ENCODE results near the gene BCAM. TPM values are rescaled to one million over a fixed set of nuclear protein-coding genes. Genes with fewer than 3 reads are reported as not detected.

BCAM gene
- total RNA-seq, 4 donors from 2014 or later, result 8.3 to 68.2 (median 19.2) TPM

DNA sequence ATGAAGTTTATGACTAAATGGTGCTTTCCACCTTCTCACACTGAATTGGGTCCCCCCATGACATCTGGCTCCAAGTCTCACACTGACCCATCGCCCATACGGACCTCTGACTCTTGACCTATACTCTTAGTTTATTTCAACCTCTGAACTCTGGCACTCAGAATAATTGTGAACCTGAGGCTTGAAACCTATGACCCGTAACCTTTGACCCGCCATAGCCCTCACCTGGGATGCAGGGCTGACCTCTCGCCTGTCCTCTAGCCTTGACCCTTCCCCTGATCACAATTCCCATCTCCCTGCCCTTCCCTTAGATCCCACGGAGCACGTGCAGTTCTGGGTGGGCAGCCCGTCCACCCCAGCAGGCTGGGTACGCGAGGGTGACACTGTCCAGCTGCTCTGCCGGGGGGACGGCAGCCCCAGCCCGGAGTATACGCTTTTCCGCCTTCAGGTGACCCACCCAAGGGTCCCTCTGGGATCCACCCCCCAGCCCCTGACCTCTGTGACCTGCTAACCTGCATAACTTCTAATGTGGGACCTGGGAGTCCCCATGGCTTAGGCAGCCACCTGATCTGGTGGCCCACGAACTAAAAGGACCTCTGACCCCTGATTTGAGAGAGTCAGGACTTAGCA, 5.1 kb downstream of the BCAM start:
- TF ChIP-seq, protein P1, sequence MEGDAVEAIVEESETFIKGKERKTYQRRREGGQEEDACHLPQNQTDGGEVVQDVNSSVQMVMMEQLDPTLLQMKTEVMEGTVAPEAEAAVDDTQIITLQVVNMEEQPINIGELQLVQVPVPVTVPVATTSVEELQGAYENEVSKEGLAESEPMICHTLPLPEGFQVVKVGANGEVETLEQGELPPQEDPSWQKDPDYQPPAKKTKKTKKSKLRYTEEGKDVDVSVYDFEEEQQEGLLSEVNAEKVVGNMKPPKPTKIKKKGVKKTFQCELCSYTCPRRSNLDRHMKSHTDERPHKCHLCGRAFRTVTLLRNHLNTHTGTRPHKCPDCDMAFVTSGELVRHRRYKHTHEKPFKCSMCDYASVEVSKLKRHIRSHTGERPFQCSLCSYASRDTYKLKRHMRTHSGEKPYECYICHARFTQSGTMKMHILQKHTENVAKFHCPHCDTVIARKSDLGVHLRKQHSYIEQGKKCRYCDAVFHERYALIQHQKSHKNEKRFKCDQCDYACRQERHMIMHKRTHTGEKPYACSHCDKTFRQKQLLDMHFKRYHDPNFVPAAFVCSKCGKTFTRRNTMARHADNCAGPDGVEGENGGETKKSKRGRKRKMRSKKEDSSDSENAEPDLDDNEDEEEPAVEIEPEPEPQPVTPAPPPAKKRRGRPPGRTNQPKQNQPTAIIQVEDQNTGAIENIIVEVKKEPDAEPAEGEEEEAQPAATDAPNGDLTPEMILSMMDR (IDR thresholded peaks at IDR 0.05; ENCODE audit: low read depth), result no peak

DNA sequence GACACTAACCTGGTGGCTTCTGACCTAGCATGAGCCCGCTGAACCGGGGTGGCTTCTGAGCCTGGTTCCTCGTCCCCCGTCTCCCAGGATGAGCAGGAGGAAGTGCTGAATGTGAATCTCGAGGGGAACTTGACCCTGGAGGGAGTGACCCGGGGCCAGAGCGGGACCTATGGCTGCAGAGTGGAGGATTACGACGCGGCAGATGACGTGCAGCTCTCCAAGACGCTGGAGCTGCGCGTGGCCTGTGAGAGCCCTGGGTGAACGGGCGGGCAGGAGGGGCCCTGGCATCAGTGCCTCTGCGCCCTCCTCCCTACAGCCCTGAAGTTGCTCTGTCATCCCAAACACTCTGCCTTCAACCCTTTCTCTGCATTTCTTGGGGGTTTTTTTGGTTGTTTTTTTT, 5.6 kb downstream of the BCAM start:
- TF ChIP-seq, protein P1 (IDR thresholded peaks at IDR 0.05; ENCODE audit: low read depth), result no peak

DNA sequence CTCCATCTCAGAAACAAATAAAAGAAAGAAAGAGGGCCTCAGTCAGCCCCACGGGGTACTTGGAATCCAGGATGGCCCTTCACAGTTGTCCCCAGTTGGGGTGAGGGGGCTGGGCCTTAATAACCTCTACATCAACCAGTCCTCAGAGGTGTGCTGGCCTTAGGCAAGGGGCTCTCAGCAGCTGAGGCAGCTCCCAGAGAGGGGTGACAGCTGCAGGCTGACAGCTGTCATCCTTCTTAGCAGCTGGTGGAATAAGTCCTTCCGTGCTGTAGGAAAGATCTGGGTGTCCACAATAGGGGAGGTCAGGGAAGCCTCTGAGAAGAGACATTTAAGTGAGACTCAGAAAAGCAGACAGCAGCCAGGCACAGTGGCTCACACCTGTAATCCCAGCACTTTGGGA, 7.4 kb downstream of the BCAM start:
- TF ChIP-seq, protein P1 (IDR thresholded peaks at IDR 0.05; ENCODE audit: low read depth), result no peak

DNA sequence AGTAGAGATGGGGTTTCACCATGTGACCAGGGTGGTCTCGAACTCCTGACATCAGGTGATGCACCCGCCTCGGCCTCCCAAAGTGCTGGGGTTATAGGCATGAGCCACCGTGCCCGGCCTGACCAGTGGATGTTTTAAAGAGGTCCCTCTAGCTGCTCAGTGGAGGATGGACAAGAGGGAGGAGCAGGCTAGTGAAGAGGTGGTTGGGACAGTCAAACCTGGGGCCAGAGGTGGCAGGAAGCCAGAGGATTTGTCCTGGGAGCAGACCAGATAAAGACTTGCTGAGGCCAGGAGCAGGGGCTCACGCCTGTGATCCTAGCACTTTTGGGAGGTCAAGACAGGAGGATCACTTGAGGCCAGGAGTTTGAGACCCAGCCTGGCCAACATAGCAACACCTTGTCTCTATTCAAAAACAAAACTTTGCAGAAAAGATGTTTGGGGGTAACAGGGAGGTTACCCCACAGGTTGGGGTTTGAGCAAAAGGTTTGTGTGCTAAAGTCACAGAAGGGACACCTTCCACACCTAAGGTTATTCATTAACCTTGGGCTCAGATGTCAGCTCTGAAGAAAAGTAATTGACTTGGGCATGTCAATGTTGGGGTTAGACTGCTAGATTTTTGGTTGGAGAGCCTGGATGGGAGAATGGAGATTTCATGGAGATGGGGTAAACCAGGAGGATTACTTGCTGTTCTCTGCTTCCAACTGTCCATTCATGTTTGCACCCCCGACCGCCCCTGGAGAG, 9.0 kb downstream of the BCAM start:
- TF ChIP-seq, protein P1 (IDR thresholded peaks at IDR 0.05; ENCODE audit: low read depth), result no peak

DNA sequence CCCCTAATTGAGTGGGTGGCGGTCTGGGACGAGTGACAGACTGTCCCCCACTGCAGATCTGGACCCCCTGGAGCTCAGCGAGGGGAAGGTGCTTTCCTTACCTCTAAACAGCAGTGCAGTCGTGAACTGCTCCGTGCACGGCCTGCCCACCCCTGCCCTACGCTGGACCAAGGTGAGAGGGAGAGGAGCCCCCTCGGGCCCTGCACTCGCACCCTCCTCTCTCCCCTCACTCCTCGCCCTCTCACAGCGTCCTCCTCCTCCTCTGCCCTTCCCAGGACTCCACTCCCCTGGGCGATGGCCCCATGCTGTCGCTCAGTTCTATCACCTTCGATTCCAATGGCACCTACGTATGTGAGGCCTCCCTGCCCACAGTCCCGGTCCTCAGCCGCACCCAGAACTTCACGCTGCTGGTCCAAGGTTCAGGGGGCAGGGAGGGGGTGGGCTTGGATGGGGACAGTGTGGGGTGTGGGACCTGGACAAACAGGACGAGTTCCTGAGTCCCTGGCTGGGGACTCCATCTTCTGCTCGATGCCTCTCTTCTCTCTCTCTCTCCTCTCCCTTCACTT, 9.6 kb downstream of the BCAM start:
- TF ChIP-seq, protein P1 (IDR thresholded peaks at IDR 0.05; ENCODE audit: low read depth), result no peak

DNA sequence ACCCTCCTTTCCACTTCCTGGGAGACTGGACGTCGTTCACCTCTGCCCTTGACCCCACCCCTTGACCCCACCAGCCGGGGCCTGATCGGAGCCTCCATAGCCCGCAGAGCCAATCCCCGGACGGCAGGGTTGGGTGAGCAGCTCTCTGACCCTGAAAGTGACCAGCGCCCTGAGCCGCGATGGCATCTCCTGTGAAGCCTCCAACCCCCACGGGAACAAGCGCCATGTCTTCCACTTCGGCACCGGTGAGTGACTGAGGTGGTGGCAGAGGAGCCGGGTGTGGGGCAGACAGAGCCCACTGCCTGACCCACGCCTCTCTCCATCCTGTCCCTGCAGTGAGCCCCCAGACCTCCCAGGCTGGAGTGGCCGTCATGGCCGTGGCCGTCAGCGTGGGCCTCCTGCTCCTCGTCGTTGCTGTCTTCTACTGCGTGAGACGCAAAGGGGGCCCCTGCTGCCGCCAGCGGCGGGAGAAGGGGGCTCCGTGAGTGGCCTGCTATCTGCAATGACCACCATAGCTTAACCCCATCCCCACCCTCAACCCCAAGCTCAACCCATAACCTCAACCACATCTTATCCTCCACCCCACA, 10.4 kb downstream of the BCAM start:
- TF ChIP-seq, protein P1 (IDR thresholded peaks at IDR 0.05; ENCODE audit: low read depth), result no peak

All from subcutaneous adipose tissue (tissue), 4 donors.